ENCODE data around the gene CFAP100. TPM values are rescaled to one million over a fixed set of nuclear protein-coding genes. Genes with fewer than 3 reads are reported as not detected.

CFAP100 gene
- polyA plus RNA-seq, 3 donors = not detected

- Histone ChIP-seq H3K79me2 (ENCODE audit: insufficient read depth, low read length) (no peaks in the 10 kb centered on the region), H3K4me2 (replicated peaks; ENCODE audit: extremely low read depth, low read length, poor library complexity, severe bottlenecking) (no peak overlapping the region), H3K36me3 (replicated peaks in 1 of 2; ENCODE audit: control insufficient read depth in 1 of 2, insufficient read depth in 2 of 2, low read length in 2 of 2) (no peaks in the 10 kb centered on the region), H4K20me1 (ENCODE audit: insufficient read depth, low read length) (no peaks in the 10 kb centered on the region), H3K4me3 (replicated peaks in 1 of 3; ENCODE audit: low read depth in 2 of 3, low read length in 3 of 3) (no peak overlapping the region), H3K9ac (ENCODE audit: insufficient read depth, low read length, poor library complexity, severe bottlenecking) (no peak overlapping the region), H3K27ac (ENCODE audit: low read depth in 1 of 2, low read length in 2 of 2) (no peak overlapping the region), H3K27me3 (ENCODE audit: control insufficient read depth in 2 of 2, insufficient read depth in 2 of 2, low read length in 2 of 2) (no peaks in the 10 kb centered on the region), H2AFZ (ENCODE audit: insufficient read depth, low read depth, low read length, poor library complexity, severe bottlenecking) (no peak overlapping the region), H3K9me3 (replicated peaks in 1 of 2; ENCODE audit: control insufficient read depth in 1 of 2, insufficient read depth in 1 of 2, low read length in 2 of 2) (peaks cover 8 to 15% of the 10 kb centered on the region in 2 donors), H3K4me1 (ENCODE audit: control insufficient read depth in 1 of 2, insufficient read depth in 2 of 2, low read length in 2 of 2) (no peaks in the 10 kb centered on the region)
- Mint-ChIP-seq H3K4me1 (no peaks in the 10 kb centered on the region), H3K27me3 (ENCODE audit: low read depth in 3 of 3) (peaks cover 0 to 6% (median 2%) of the 10 kb centered on the region in 3 donors), H3K4me3 (no peak overlapping the region), H3K9me3 (peaks cover 9 to 19% (median 15%) of the 10 kb centered on the region in 7 donors), H3K27ac (no peak overlapping the region), H3K36me3 (peaks cover 0 to 3% of the 10 kb centered on the region in 2 donors)
- TF ChIP-seq, protein P1, sequence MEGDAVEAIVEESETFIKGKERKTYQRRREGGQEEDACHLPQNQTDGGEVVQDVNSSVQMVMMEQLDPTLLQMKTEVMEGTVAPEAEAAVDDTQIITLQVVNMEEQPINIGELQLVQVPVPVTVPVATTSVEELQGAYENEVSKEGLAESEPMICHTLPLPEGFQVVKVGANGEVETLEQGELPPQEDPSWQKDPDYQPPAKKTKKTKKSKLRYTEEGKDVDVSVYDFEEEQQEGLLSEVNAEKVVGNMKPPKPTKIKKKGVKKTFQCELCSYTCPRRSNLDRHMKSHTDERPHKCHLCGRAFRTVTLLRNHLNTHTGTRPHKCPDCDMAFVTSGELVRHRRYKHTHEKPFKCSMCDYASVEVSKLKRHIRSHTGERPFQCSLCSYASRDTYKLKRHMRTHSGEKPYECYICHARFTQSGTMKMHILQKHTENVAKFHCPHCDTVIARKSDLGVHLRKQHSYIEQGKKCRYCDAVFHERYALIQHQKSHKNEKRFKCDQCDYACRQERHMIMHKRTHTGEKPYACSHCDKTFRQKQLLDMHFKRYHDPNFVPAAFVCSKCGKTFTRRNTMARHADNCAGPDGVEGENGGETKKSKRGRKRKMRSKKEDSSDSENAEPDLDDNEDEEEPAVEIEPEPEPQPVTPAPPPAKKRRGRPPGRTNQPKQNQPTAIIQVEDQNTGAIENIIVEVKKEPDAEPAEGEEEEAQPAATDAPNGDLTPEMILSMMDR (IDR thresholded peaks at IDR 0.05) = no peak
- 97% methylated on average over 21 of the region's 26 CpGs for WGBS (ENCODE audit: insufficient coverage)
- intact Hi-C loops (cut with micrococcal nuclease) = no loop called here
- no peak for DNase-seq
Measured at GRCh38 chr3:126423191-126424038, 28.7 kb downstream of the CFAP100 start.

DNA sequence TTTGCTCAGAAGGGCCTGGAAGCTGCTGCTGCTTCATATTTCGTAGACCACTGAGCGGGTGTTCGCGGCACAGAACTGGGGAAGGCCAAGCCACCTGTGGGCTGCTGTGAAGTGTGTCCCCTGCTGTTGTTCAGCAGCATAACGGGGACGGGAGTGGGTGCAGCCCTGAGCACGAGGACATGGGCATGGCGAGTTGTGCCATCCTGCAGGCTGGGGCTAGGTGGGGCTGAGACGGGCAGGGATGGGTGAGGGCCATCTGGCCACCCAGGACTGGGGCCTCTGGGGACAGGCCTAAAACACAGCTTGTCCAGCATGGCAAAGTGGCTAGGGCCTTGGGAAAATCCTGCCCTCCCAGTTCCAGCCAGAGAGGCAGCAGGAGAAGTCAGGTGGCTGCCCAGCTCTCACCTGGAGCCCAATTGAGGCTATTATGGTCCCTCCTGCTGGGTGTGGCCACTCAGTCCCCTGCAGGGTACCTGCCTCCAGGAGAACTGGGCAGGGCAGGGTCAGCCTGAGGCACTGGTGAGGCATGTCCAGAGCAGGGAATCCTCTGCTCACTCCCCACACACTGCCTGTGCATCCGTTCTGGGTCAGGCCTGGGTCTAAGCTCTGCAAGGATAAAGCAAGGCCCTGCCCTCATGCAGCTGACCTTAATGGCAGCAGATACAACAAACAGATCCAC, 29.5 kb downstream of the CFAP100 start:
- H4K20me1 ChIP-seq (ENCODE audit: insufficient read depth, low read length) = no peaks in the 10 kb centered on the region
- intact Hi-C loops (cut with micrococcal nuclease) = no loop called here
- H3K4me3 Mint-ChIP-seq = no peak overlapping the region

More for the DNA sequence above, 29.5 kb downstream of the CFAP100 start:
- H3K27ac Mint-ChIP-seq = no peak overlapping the region
- no peak for DNase-seq
- WGBS (ENCODE audit: insufficient coverage) = over 99% methylated on average over 9 of the region's 10 CpGs
- Histone ChIP-seq H3K79me2 (ENCODE audit: insufficient read depth, low read length) (no peaks in the 10 kb centered on the region), H3K27ac (ENCODE audit: low read depth in 1 of 2, low read length in 2 of 2) (no peak overlapping the region), H3K36me3 (replicated peaks in 1 of 2; ENCODE audit: control insufficient read depth in 1 of 2, insufficient read depth in 2 of 2, low read length in 2 of 2) (no peaks in the 10 kb centered on the region), H3K4me1 (ENCODE audit: control insufficient read depth in 1 of 2, insufficient read depth in 2 of 2, low read length in 2 of 2) (no peaks in the 10 kb centered on the region), H3K27me3 (ENCODE audit: control insufficient read depth in 2 of 2, insufficient read depth in 2 of 2, low read length in 2 of 2) (no peaks in the 10 kb centered on the region), H3K9me3 (replicated peaks in 1 of 2; ENCODE audit: control insufficient read depth in 1 of 2, insufficient read depth in 1 of 2, low read length in 2 of 2) (peaks cover 8 to 15% of the 10 kb centered on the region in 2 donors), H2AFZ (ENCODE audit: insufficient read depth, low read depth, low read length, poor library complexity, severe bottlenecking) (no peak overlapping the region), H3K9ac (ENCODE audit: insufficient read depth, low read length, poor library complexity, severe bottlenecking) (no peak overlapping the region), H3K4me2 (replicated peaks; ENCODE audit: extremely low read depth, low read length, poor library complexity, severe bottlenecking) (no peak overlapping the region), H3K4me3 (replicated peaks in 1 of 3; ENCODE audit: low read depth in 2 of 3, low read length in 3 of 3) (no peak overlapping the region)
- H3K36me3 Mint-ChIP-seq = peaks cover 0 to 3% of the 10 kb centered on the region in 2 donors
- TF ChIP-seq, protein P1 (IDR thresholded peaks at IDR 0.05) = no peak
- no peaks in the 10 kb centered on the region for H3K4me1 Mint-ChIP-seq
- peaks cover 0 to 6% (median 2%) of the 10 kb centered on the region in 3 donors for H3K27me3 Mint-ChIP-seq (ENCODE audit: low read depth in 3 of 3)
- peaks cover 9 to 19% (median 15%) of the 10 kb centered on the region in 7 donors for H3K9me3 Mint-ChIP-seq

All from CD14-positive monocyte (primary cell).